Measurements from ENCODE around the gene AMDHD1. TPM values are rescaled to one million over a fixed set of nuclear protein-coding genes. Genes with fewer than 3 reads are reported as not detected.

Gene AMDHD1
- total RNA-seq, 1 donor from 2014 or later, result 0.96 TPM

- TF ChIP-seq CTCF (IDR thresholded peaks at IDR 0.05), result no peak
- intact Hi-C loops (cut with DNase I), result no loop called here
- no peak overlapping the region for H3K27ac ChIP-seq
- no peaks in the 10 kb centered on the region for H3K4me1 ChIP-seq
- H3K27me3 ChIP-seq, result no peaks in the 10 kb centered on the region
- H3K4me3 ChIP-seq, result no peak overlapping the region
- DNase-seq (ENCODE audit: low spot score in 2 of 2), result no peak
- no peaks in the 10 kb centered on the region for H3K9me3 ChIP-seq
- H3K36me3 ChIP-seq, result no peaks in the 10 kb centered on the region
Measured at GRCh38 chr12:95986635-95987570, 43.8 kb downstream of the AMDHD1 start.

GRCh38 chr12:95988506-95989275 lies 45.6 kb downstream of the AMDHD1 start:
- no peak for DNase-seq (ENCODE audit: low spot score in 2 of 2)
- no peak overlapping the region for H3K27ac ChIP-seq
- no peaks in the 10 kb centered on the region for H3K27me3 ChIP-seq
- H3K4me3 ChIP-seq, result no peak overlapping the region
- TF ChIP-seq CTCF (IDR thresholded peaks at IDR 0.05), result no peak
- no peaks in the 10 kb centered on the region for H3K9me3 ChIP-seq
- intact Hi-C loops (cut with DNase I), result no loop called here
- H3K4me1 ChIP-seq, result no peaks in the 10 kb centered on the region
- no peaks in the 10 kb centered on the region for H3K36me3 ChIP-seq

GRCh38 chr12:95989504-95990123 lies 46.5 kb downstream of the AMDHD1 start:
- Histone ChIP-seq H3K4me1 (no peaks in the 10 kb centered on the region), H3K27ac (no peak overlapping the region), H3K27me3 (no peaks in the 10 kb centered on the region), H3K9me3 (no peaks in the 10 kb centered on the region), H3K36me3 (no peaks in the 10 kb centered on the region), H3K4me3 (no peak overlapping the region)
- intact Hi-C loops (cut with DNase I), result no loop called here
- no peak for DNase-seq (ENCODE audit: low spot score in 2 of 2)
- TF ChIP-seq CTCF (IDR thresholded peaks at IDR 0.05), result no peak

- intact Hi-C loops (cut with DNase I), result no loop called here
- Histone ChIP-seq H3K36me3 (no peaks in the 10 kb centered on the region), H3K4me3 (no peak overlapping the region), H3K27ac (no peak overlapping the region), H3K9me3 (no peaks in the 10 kb centered on the region), H3K4me1 (no peaks in the 10 kb centered on the region), H3K27me3 (no peaks in the 10 kb centered on the region)
- DNase-seq (ENCODE audit: low spot score in 2 of 2), result no peak
- TF ChIP-seq CTCF (IDR thresholded peaks at IDR 0.05), result no peak
Measured at GRCh38 chr12:95990136-95990535, 47.0 kb downstream of the AMDHD1 start.

- no peaks in the 10 kb centered on the region for H3K4me1 ChIP-seq
- no peaks in the 10 kb centered on the region for H3K36me3 ChIP-seq
- no peak overlapping the region for H3K27ac ChIP-seq
- H3K4me3 ChIP-seq, result no peak overlapping the region
- H3K27me3 ChIP-seq, result no peaks in the 10 kb centered on the region
- no peaks in the 10 kb centered on the region for H3K9me3 ChIP-seq
- DNase-seq (ENCODE audit: low spot score in 2 of 2), result no peak
- TF ChIP-seq CTCF (IDR thresholded peaks at IDR 0.05), result no peak
- intact Hi-C loops (cut with DNase I), result no loop called here
Measured at GRCh38 chr12:95993907-95994306, 50.8 kb downstream of the AMDHD1 start.
